GM19397 (cell line): Measurements from ENCODE around the gene MISP3.

Experiments used
- ATAC-seq: cut with Tn5 transposase; IDR thresholded peaks from one replicate; pipeline ENCODE4 v1.9.1; 2021; ENCODE audit warnings: mild to moderate bottlenecking, moderate library complexity; ENCODE audit not compliant: unreplicated experiment

Gene MISP3

GRCh38 chr19:14119146-14119545, 46.6 kb downstream of the MISP3 start:
- ATAC-seq, result no peak

GRCh38 chr19:14119644-14120496, 47.3 kb downstream of the MISP3 start:
- ATAC-seq, result no peak

- ATAC-seq, result no peak
Observed at GRCh38 chr19:14120497-14120780, 47.9 kb downstream of the MISP3 start.

- no peak for ATAC-seq
Observed at GRCh38 chr19:14122924-14123323, 50.3 kb downstream of the MISP3 start.
